ENCODE results near the gene ICAM2.
"Not testable (repeated sequence)": the region's sequence is repeated elsewhere in the genome, so short reads cannot be mapped to it uniquely, and the experiment has no call there.

The ICAM2 gene

DNA sequence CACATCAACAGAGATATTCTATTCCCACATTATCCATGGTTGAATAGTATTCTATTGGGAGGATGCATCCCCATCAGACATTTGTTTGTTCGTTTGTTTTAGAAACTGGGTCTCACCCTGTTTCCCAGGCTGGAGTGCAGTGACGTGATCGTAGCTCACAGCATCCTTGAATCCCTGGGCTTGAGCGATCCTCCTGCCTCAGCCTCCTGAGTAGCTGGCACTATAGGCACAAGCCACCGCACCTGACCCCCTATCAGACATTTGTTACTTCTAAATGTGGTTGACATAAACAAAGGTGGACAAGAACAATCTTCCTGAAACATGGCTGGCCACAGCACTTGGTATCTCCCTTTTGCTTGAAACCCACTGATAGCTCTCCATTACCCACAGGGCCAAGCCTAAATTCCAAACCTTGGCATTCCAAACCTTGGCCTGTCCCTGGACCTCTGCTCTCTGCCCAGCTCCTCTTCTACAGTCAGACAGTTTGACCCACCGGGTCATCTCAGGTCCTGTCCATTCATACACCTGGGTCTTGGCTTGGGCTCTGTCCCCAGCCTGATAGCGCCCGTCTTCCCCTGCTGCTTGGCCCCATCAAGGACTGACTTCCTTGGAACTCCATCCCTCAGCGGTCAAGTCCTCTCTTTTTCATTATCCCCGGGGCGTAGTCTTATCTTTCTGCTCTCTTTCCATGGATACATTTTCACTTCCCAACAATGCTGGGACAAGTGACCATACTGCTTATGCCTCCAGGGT lies 23.8 kb downstream of the ICAM2 start:
- DNase-seq, result no peak

DNA sequence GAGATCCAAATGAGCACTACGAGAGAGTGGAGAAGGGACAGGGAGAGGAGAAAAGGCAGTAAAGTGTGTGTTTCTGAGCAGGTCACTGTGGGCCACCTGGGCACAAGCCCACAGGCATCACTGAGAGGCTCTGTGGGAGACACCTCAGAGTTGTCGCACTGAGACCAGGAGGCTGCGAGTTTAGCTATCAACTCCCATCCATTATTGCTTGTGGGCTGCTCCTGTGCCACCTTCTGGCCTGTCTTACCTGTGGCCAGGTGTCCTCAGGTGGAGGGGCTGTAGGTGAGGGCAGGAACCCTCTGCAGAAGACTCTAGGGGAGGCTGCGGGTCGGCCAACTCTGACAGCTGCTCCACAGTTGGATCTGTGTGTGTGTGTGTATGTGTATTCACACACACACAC lies 24.8 kb downstream of the ICAM2 start:
- DNase-seq, result no peak

DNA sequence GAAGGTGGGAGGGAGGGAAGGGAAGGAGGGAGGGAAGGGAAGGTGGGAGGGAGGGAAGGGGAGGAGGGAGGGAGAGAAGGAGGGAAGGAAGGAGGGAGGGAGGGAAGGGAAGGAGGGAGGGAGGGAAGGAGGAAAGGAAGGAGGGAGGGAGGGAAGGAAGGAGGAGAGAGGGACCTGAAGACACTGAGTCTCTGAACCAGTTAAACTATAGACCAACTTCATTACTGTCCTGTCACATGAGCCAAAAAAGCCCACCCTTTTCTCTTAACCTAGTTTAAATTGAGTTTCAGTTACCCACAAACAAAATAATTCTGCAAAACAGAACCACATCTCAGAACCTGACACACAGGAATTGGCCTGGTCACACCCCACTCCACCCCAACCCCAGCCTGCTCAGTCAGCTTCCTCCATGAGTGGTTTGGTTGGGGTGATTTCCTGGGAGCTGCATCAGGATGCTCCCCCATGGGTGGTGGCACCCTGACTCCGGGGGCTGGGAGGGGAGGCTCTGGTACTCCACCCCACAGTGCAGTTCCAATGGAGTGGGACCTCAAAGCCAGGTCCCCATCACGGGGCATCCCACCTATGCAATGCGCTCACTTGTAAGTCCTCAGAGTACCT lies 27.0 kb downstream of the ICAM2 start:
- DNase-seq, result no peak

DNA sequence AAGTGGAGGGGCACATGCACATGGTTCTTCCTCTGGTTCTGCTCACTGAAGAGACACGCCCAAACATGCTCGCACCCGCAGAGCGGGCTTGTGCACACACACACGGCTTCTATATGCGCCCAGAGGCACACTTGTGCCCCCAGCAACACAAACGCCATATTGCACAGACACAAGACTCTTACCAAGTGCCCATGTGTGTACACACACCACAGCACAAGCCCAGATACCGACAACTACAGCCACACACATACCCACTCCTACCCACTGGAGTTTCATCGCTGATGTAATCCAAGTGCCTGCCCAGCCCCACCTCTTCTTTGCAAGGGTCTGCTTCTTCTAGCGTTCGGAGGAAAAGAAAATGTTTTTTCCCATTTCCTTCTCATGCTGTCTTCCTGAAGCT lies 28.8 kb downstream of the ICAM2 start:
- no peak for DNase-seq

DNA sequence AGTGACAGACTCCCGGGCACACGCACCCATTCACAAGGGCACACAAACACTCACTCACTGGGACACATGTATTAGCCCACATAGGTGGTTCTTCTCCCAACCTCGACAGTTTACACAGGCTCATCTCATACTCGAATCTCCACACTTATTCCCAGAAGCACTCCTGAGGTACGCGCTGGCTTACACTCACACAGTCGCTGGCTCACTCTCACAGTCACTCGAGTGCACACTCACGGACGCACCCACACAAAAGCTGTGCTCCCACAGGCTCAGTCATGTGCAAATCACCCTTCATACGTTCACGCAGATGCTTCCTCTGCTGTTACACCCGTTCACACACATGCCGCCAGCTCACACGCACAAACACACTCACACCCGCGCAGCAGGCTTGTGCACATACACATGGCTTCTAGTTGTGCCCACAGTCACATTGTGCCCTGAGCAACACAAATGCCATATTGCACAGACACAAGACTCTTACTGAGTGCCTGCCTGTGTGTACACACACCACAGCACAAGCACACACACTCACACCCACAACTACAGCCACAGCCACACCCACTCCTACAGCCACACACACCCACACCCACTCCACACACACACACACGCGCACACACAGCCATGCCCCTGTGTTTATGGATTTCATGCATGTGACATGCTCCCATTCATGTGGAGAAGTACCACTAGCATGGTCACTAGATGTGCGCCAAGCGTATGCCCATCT lies 30.6 kb downstream of the ICAM2 start:
- no peak for DNase-seq

DNA sequence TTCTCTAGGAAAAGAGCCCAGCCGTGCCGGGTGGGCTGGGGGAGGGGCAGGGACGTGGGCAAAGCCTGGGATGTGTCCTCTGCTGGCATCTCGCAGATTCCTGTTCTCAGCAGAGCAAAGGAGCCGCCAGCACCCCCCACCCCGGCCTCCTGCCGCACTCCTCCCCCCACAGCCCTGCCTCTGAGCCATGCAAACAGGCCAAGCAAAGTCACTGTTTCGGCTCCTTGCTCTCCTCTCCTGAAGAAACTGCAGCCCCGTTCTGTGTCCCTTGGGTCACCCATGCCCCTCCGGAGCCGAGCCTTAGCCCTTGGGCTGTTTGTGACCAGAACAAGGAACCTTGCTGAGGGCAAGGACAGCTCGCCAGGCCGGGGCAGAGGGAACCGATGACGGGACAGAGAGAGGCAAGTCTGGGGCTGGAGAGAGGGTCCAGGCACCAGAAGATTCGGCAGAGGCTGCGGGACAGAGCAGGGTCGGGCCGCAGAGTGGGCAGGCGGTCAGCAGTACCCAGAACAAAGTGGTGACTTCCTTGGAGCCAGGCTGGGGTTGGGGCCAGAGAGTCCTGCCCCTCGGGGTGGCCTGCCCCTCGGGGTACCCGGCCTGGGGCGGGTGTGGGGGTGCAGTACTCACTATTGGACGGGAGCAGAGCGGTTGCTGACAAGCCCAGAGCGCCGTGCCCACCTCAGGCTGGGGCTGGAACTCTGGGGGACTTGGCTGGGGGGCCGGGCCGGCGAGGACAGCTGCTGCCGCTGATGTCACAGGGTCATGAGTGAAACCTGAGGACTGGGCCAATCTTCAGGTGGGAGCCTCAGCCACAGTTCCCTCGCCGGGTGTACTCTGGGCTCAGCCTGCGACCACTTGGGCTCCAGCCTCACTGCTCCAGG lies 31.5 kb downstream of the ICAM2 start:
- DNase-seq, result no peak

DNA sequence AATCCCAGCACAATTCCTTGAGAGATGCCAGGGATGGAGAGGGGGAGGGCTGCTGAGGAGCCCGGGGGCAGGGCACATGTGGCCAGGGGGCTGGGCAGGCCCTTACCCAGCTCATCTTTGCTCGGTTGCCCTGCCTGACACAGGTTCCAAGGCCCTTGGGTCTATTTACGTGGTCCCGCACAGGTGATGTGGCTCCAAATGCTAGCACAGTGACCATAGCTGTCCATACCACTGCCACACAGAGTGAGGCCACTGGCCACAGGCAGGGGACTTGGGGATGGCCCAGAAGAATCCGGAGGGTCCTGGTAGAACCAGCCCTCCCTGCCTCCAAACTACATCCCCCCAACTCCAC lies 32.3 kb downstream of the ICAM2 start:
- no peak for DNase-seq

DNA sequence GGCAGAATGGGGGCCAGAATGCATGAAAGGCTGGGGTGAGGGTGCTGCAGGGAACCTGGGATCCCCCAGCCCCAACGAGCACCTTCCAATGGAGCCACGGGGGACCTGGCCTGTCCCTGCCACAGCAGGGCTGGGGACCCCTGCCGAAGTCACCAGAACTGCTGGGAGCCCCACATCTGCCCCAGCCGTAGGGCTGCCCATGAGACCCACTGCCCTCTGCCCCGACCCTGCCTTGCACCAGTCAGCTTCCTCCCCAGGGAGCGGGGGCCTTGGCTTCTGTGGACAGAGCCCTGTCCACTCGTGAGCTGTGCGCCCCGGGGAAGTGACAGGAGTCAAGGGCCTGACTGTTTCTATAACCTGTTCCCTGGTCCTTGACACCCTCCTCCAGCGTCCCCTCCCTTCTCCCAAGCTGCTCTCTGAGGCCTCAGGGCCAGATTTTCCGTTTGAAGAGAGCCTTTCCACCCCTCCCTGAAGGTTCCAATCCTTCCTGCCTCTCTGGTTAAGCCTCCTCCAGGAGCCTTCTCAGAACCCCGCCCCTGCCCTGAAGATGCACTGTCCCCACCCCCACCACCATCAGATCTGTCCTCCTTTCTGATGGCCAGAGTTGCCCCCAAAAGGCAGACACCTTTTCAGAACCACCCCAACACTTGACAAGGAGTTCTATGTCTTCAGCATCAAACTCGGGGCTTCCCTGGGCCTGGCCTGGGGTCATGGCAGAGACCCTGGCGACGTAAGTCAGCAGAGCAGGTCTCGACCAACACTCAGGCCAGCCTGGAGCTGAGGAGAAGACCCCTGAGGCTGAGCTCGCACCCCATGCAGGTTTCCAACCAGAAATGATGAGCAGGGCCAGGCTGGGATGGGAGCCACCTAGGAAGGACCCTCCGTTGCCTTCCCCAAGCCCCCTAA lies 33.0 kb downstream of the ICAM2 start:
- no peak for DNase-seq

DNA sequence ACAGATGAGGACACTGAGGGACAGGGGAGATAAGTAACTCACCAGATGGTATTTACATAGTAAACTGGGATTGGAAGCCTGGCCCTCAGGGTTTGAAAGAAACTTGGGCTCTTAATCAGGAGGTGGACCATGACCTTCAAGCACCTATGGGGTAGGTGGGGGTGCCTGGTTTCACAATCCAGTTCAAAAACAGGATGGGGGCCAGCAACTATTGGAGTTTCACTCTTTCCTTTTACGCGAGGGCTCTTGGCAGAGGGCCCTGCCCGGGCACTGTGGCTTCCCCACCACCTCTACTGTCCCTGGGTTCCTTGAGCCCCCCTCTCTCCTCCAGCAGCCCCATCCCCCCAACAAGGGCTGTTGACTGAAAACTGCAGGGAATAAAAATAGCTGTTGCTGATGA lies 33.6 kb downstream of the ICAM2 start:
- no peak for DNase-seq

DNA sequence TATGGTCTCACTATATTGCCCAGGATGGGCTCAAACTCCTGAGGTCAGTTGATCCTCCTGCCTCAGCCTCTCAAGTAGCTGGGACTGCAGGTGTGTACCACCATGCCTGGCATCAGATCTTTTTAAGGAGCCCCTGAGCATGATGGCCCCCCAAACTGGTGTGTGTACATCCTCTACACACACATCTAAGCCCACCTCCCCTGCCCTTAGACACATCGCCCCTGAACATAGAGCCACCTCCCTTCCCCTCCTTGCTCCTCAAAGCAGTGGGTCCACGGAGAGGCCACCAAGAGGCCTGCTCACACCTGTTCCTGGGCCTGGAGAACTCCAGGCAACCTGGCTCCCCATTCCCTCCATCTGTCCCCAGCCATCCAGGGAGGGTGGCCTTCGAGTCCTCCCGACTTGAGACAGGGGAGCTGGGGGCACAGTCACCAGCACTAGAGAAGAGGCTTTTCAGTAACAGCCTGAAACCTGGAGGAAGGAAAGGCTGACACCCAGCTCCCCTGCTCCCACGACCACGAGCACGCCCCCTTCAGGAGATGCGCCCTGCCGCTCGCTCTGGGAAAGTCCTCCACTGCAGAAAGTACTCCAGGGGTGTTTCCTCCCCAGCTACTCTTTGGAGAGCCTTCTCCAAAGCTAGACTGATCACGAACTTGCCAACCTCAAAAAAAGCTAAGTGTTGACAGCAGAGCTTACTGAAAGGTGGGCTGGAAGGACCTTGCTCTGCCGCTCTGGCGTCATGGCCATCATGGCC lies 34.9 kb downstream of the ICAM2 start:
- no peak for DNase-seq

DNA sequence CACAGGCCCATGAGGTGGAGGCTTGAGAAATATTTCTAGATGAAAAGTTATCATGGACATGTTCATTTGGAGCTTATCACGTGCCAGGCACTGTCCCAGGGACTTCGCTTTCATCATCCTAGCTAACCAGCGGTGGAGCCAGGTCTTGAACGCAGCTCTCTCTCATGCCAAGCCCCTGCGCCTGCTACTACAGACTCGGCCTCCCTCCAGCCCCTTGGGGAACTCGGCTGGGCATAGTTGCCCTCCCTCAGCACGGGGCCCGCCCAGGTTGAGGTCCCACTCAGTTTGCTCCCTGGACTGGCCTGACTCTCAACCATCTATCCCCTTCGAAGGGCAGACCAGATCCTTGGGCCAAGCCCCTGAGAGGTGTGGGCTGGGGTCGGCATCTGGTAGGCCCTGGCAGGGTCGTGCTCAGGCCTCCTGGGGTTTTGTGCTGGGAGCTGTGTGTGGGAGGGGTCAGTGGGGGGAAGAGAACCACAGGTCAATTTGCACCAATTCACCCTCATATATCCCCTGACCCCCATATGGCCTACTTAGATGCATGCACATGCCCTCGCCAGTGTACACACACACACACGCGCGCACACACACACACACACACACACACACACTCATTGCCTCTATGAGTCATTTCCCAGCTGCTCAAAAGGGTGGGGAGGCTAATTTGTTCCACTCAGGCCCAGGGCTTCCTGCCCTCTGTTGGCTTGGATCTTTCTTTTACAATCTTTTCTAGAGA lies 35.6 kb downstream of the ICAM2 start:
- DNase-seq, result peak; percentile 64

DNA sequence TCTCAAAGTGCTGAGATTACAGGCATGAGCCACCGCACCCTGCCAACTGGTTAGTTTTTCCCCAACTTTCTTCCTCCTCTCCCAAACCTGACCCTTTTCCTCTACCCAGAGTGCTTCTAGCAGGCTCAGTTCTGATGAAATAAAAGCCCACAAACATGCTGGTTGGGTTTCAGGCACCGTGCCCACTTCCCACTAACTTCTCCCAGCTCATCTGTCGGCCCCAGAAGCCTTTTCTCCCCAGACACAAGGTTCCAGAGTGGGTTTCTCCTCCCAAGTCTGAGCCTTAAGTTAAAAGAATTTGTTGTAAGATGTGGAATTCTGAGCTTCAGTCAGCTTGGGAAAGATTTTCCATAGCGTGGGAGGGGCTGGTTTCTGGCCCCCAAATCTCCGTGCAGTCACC lies 36.2 kb downstream of the ICAM2 start:
- DNase-seq, result no peak

DNA sequence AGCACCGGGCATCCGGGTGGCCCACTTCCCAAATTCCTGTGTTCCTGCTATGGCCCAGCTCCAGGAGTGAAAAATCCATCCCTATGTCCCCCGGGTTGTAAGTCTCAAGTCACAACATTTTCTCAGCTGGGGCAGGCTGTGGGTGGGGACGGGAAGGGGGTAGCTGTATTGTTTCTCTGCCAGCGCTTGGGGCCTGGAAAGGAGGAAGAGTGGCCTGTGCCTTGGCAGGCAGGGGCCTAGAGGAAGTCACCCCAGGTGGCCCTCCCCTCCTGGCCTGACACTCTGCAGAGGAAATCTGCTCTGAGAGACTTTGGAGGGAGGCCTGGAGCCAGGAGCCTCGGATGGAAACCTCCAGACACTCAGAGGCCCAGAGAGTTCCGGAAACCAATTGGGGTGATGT lies 37.1 kb downstream of the ICAM2 start:
- no peak for DNase-seq

DNA sequence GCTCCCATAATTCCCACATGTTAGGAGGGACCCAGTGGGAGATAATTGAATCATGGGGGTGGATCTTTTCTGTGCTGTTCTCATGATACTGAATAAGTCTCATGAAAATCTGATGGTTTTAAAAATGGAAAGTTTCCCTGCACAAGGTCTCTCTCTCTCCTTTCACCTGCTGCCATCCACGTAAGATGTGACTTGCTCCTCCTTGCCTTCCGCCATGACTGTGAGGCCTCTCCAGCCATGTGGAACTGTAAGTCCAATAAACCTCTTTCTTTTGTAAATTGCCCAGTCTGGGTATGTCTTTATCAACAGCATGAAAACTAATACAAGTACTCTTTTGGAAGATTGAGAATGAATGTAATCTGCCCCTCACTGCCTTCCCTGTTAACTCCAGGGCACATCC lies 37.8 kb downstream of the ICAM2 start:
- not testable (repeated sequence) for DNase-seq

DNA sequence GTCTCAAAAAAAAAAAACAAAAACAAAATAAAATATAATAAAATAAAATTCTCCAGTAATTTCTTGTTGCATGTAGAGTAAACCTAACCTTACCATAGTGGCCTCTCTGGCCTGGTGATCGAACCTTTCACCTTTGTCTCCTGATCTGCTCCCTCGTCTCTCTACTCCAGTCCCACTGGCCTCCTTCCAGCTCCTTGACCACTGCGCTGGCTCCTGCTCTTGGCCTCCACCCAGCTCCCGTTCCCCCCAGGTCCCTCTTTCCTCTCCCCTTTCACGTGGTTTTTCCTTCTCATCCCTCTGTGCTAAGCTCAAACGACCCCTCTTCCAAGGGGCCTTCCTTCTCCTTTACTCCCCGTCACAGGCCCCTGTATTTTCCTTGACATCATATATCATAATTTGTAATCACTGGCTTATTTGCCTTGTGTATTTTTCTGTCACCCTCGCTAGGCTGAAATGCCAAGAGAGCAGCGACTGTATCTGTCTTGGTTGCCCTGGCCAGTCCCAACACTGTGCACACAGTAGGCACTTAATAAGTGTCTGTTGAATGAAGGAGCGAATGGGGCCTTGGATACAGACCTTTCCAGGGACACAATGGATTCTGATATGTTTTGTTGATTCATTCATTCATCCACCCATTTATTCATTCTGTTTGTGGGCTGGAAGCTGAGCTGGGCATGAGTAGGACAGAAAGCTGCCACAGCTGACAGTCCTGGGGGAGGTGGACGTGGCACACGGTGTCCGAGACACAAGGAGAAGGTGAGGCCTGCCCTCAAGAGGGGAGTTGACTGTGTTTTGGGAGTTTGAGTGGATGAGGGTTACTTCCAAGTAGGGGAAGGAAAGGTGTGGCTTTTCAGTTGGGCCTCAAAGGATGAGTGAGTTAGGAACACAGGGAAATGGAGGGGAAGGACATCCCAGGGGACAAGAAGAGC lies 41.9 kb downstream of the ICAM2 start:
- no peak for DNase-seq

DNA sequence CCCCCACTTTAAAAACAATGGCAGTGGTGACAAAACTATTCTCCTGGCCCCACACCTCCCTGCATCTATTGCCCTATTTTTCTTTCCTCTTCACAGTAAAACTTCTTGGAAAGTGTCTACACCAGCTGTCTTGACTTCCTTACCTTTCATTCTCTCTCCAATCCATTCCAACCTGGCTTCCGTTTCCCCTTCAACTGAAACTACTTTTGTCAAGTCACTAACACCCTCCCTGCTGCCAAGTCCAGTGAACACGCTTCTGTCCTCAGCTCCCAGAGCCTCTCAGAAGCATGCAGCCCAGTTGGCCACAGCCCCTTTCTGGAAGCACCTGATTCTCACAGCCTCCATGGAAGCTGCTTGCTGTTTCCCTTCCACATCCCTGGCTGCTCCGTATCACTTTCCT lies 43.7 kb downstream of the ICAM2 start:
- no peak for DNase-seq

DNA sequence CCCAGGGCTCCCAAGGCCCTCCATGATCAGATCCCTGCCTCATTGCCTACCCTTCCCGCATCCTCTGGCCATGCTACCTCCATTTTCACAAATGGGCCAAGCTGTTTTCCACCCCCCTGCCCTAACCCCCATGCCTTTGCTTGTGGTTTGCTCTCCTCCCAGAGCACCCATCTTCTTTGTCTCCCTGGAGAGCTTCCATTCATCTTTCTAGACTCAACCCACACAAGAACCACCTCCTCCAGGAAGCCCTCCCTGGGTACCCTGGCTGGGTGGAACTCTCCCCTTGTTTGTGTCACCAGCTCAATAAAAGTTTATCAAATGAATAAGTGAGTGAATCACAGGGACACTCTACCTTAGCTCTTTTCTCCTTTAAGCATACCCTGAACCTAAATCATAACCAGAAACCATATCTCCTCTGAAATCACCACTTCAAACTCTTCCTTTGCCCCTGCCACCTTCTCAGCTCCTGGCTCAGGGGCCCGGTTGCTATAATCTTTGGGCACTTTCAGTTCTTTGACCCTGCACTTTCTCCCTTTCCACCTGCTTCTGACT lies 44.8 kb downstream of the ICAM2 start:
- no peak for DNase-seq

DNA sequence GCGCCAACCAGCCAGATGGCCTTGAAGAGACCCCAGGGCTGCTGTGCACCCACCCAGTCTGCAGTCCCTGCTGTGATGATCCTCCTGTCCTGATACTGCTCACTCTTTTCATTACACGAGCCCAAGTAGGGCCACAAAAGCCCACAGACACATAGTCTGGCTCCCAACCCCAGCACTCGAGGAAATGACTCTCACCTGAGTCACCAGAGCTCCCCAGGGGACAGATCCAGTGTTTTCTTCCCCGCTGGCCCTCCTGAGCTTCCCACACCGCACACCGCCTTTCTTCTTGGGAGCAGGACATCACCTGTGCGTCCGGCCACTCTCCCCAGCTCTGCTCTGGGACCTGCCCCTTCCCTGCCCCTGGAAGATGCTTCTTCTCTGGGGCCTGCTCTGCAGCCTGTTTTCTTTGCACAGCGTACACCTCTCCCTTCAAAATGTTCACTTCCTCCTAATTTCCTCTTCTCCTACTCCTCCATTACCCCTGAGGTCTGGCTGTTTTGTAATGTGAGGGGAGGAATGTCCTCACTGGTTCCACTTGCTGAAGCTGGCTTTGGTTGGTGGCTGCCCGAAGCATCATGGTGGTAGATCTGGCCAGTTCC lies 45.7 kb downstream of the ICAM2 start:
- DNase-seq, result no peak

Measured in activated CD4-positive, alpha-beta T cell treated with anti-CD3 and anti-CD28 coated beads for 48 hours (primary cell).